Measurements from ENCODE around the gene SSC5D. TPM values are rescaled to one million over a fixed set of nuclear protein-coding genes. Genes with fewer than 3 reads are reported as not detected.

The SSC5D gene
- polyA plus RNA-seq, 3 donors, result 0.08 TPM; not detected in 2

DNA sequence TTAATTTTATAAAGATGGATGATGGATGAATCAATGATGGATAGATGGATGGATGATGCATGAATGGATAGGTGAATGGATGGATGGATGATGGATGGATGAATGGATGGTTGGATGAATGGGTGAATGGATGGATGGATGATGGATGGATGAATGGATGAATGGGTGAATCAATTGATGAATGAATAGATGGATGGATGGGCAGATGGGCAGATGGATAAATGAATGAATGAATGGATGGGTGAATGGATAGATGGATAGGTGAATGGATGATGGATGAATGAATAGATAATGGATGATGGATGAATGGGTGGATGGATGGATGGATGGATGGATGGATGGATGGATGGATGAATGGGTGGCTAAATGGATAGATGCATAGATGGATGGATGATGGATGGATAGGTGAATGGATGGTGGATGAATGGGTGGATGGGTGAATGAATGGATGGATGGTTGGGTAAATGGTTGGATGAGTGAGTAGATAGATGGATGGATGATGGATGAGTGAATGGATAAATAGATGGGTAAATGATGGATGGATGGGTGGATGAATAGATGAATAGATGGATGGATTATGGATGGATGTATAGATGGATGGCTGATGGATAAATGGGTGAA, 79.6 kb downstream of the SSC5D start:
- TF ChIP-seq, protein P1, sequence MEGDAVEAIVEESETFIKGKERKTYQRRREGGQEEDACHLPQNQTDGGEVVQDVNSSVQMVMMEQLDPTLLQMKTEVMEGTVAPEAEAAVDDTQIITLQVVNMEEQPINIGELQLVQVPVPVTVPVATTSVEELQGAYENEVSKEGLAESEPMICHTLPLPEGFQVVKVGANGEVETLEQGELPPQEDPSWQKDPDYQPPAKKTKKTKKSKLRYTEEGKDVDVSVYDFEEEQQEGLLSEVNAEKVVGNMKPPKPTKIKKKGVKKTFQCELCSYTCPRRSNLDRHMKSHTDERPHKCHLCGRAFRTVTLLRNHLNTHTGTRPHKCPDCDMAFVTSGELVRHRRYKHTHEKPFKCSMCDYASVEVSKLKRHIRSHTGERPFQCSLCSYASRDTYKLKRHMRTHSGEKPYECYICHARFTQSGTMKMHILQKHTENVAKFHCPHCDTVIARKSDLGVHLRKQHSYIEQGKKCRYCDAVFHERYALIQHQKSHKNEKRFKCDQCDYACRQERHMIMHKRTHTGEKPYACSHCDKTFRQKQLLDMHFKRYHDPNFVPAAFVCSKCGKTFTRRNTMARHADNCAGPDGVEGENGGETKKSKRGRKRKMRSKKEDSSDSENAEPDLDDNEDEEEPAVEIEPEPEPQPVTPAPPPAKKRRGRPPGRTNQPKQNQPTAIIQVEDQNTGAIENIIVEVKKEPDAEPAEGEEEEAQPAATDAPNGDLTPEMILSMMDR (IDR thresholded peaks at IDR 0.05), result no peak
- no peaks in the 10 kb centered on the region for H3K27me3 ChIP-seq (ENCODE audit: control insufficient read depth in 2 of 2, insufficient read depth in 2 of 2, low read length in 2 of 2)
- no peaks in the 10 kb centered on the region for H3K79me2 ChIP-seq (ENCODE audit: insufficient read depth, low read length)
- peaks cover 0 to 7% (median 0%) of the 10 kb centered on the region in 7 donors for H3K9me3 Mint-ChIP-seq
- H3K36me3 ChIP-seq (replicated peaks in 1 of 2; ENCODE audit: control insufficient read depth in 1 of 2, insufficient read depth in 2 of 2, low read length in 2 of 2), result no peaks in the 10 kb centered on the region
- no peak overlapping the region for H2AFZ ChIP-seq (ENCODE audit: insufficient read depth, low read depth, low read length, poor library complexity, severe bottlenecking)
- intact Hi-C loops (cut with micrococcal nuclease), result no loop called here
- no peaks in the 10 kb centered on the region for H3K36me3 Mint-ChIP-seq
- no peaks in the 10 kb centered on the region for H3K4me1 Mint-ChIP-seq
- no peaks in the 10 kb centered on the region for H3K9me3 ChIP-seq (replicated peaks in 1 of 2; ENCODE audit: control insufficient read depth in 1 of 2, insufficient read depth in 1 of 2, low read length in 2 of 2)
- peaks cover 4 to 7% (median 6%) of the 10 kb centered on the region in 3 donors for H3K27me3 Mint-ChIP-seq (ENCODE audit: low read depth in 3 of 3)
- H3K27ac ChIP-seq (ENCODE audit: low read depth in 1 of 2, low read length in 2 of 2), result no peak overlapping the region
- no peak overlapping the region for H3K4me3 ChIP-seq (replicated peaks in 1 of 3; ENCODE audit: low read depth in 2 of 3, low read length in 3 of 3)
- H3K4me1 ChIP-seq (ENCODE audit: control insufficient read depth in 1 of 2, insufficient read depth in 2 of 2, low read length in 2 of 2), result no peaks in the 10 kb centered on the region
- H3K9ac ChIP-seq (ENCODE audit: insufficient read depth, low read length, poor library complexity, severe bottlenecking), result no peak overlapping the region
- DNase-seq, result no peak
- no peak overlapping the region for H3K4me3 Mint-ChIP-seq
- H4K20me1 ChIP-seq (ENCODE audit: insufficient read depth, low read length), result no peaks in the 10 kb centered on the region
- H3K4me2 ChIP-seq (replicated peaks; ENCODE audit: extremely low read depth, low read length, poor library complexity, severe bottlenecking), result no peak overlapping the region
- H3K27ac Mint-ChIP-seq, result no peak overlapping the region

Other genes with a start within 250 kb of the SSC5D start
- 10 to 100 TPM; 16.9 to 91.3 (median 22.0) TPM for gene PPP6R1, start 229.4 kb upstream of the SSC5D start, polyA plus RNA-seq
- gene HSPBP1, start 208.3 kb upstream of the SSC5D start, polyA plus RNA-seq, result 10 to 100 TPM; 12.3 to 17.0 (median 15.3) TPM
- gene BRSK1, start 204.4 kb upstream of the SSC5D start, polyA plus RNA-seq, result not detected
- 10 to 100 TPM; 10.1 to 65.6 (median 11.2) TPM for gene TMEM150B, start 163.1 kb upstream of the SSC5D start, polyA plus RNA-seq
- gene KMT5C, start 148.6 kb upstream of the SSC5D start, polyA plus RNA-seq, result 10 to 100 TPM in 1 of 3 donors, 1 to 10 TPM in 1, under 1 TPM in 1; 0.89 to 26.9 (median 1.5) TPM
- gene COX6B2, start 133.7 kb upstream of the SSC5D start, polyA plus RNA-seq, result under 1 TPM in 1 of 3 donors, not detected in 2; 0.36 TPM
- not detected for gene GARIN5B, start 125.2 kb upstream of the SSC5D start, polyA plus RNA-seq
- gene IL11, start 118.0 kb upstream of the SSC5D start, polyA plus RNA-seq, result not detected
- not detected for gene TMEM190, start 111.6 kb upstream of the SSC5D start, polyA plus RNA-seq
- gene TMEM238, start 104.1 kb upstream of the SSC5D start, polyA plus RNA-seq, result not detected
- 1,000 to 10,000 TPM in 1 of 3 donors, 100 to 1,000 TPM in 2; 199 to 3,862 (median 208) TPM for gene RPL28, start 102.5 kb upstream of the SSC5D start, polyA plus RNA-seq
- 10 to 100 TPM; 16.1 to 40.9 (median 21.9) TPM for gene UBE2S, start 80.6 kb upstream of the SSC5D start, polyA plus RNA-seq
- gene SHISA7, start 45.1 kb upstream of the SSC5D start, polyA plus RNA-seq, result under 1 TPM in 1 of 3 donors, not detected in 2; 0.01 TPM
- 10 to 100 TPM; 14.8 to 20.2 (median 14.9) TPM for gene ISOC2, start 26.8 kb upstream of the SSC5D start, polyA plus RNA-seq
- gene C19orf85, start 23.7 kb upstream of the SSC5D start, polyA plus RNA-seq, result not detected
- 1 to 10 TPM in 1 of 3 donors, under 1 TPM in 1, not detected in 1; 0.50 to 3.1 TPM for gene ZNF628, start 11.8 kb upstream of the SSC5D start, polyA plus RNA-seq
- 1 to 10 TPM; 1.5 to 2.2 (median 1.9) TPM for gene NAT14, start 3.2 kb upstream of the SSC5D start, polyA plus RNA-seq
- gene SBK2, start 48.7 kb downstream of the SSC5D start, polyA plus RNA-seq, result not detected
- not detected for gene SBK3, start 57.1 kb downstream of the SSC5D start, polyA plus RNA-seq
- 1 to 10 TPM in 1 of 3 donors, under 1 TPM in 1, not detected in 1; 0.05 to 1.8 TPM for gene ZNF579, start 92.4 kb downstream of the SSC5D start, polyA plus RNA-seq
- gene FIZ1, start 111.1 kb downstream of the SSC5D start, polyA plus RNA-seq, result 1 to 10 TPM; 1.2 to 2.6 (median 1.6) TPM
- gene ZNF524, start 111.9 kb downstream of the SSC5D start, polyA plus RNA-seq, result 10 to 100 TPM; 27.9 to 45.7 (median 41.8) TPM
- 1 to 10 TPM in 1 of 3 donors, under 1 TPM in 2; 0.03 to 6.0 (median 0.07) TPM for gene ZNF865, start 117.2 kb downstream of the SSC5D start, polyA plus RNA-seq
- gene ZNF784, start 136.1 kb downstream of the SSC5D start, polyA plus RNA-seq, result 1 to 10 TPM; 1.5 to 5.5 (median 2.4) TPM
- 10 to 100 TPM in 2 of 3 donors, 1 to 10 TPM in 1; 9.7 to 46.5 (median 10.7) TPM for gene ZNF580, start 152.6 kb downstream of the SSC5D start, polyA plus RNA-seq
- 10 to 100 TPM; 25.1 to 31.6 (median 29.4) TPM for gene ZNF581, start 155.2 kb downstream of the SSC5D start, polyA plus RNA-seq
- 1 to 10 TPM in 2 of 3 donors, under 1 TPM in 1; 0.74 to 2.4 (median 1.2) TPM for gene CCDC106, start 159.8 kb downstream of the SSC5D start, polyA plus RNA-seq
- gene U2AF2, start 166.6 kb downstream of the SSC5D start, polyA plus RNA-seq, result 100 to 1,000 TPM in 1 of 3 donors, 1 to 10 TPM in 2; 5.3 to 166 (median 5.4) TPM
- 10 to 100 TPM; 18.7 to 75.2 (median 19.2) TPM for gene EPN1, start 186.8 kb downstream of the SSC5D start, polyA plus RNA-seq
- gene NLRP9, start 250.0 kb downstream of the SSC5D start, polyA plus RNA-seq, result not detected